Ovary (tissue), 9 donors: Measurements from ENCODE around the gene UBE3C. TPM values are rescaled to one million over a fixed set of nuclear protein-coding genes. Genes with fewer than 3 reads are reported as not detected.

Experiments used
- DNase-seq, 5 donors: peaks; one replicate each; pipeline ENCODE4 v3.0.0-alpha.2; 2019 to 2020
- H3K27ac ChIP-seq, 2 donors: fragments of 200-600 bp; one replicate each; pipeline versions ENCODE4 v1.5.1 to v1.8.0; 2019 to 2022
- H3K27me3 ChIP-seq: fragments of 200-600 bp; one replicate; pipeline ENCODE4 v1.8.0; 2022
- H3K36me3 ChIP-seq: fragments of 200-600 bp; sonication (generic); one replicate; pipeline ENCODE4 v1.5.1; 2019
- H3K4me1 ChIP-seq: one replicate; pipeline ENCODE4 v1.8.1; 2013; ENCODE audit warnings: mild to moderate bottlenecking, moderate library complexity; ENCODE audit not compliant: insufficient read depth
- H3K4me3 ChIP-seq: fragments of 200-600 bp; sonication (generic); one replicate; pipeline ENCODE4 v1.5.1; 2017
- H3K9me3 ChIP-seq, 2 donors: fragments of 200-600 bp in 1 of 2; sonication (generic) in 1 of 2; one replicate each; pipeline versions ENCODE4 v1.5.1 to v1.8.1; 2013 to 2019; ENCODE audit warnings: mild to moderate bottlenecking in 1 of 2, moderate library complexity in 1 of 2
- EP300 ChIP-seq: sonication (generic); formaldehyde crosslinking; IDR thresholded peaks from one replicate; pipeline ENCODE4 v1.6.1; 2017; ENCODE audit warnings: antibody characterized with exemption
- POLR2A ChIP-seq: fragments of 450-650 bp; IDR thresholded peaks from one replicate; pipeline ENCODE4 v1.6.1; 2017; ENCODE audit warnings: antibody characterized with exemption, mild to moderate bottlenecking, moderate library complexity
- WGBS, 3 donors: extraction: QIAGEN DNeasy Blood & Tissue Kit in 1 of 3; methylation state at CpG; one replicate each; pipeline versions ENCODE4 v1.1.5 to v1.1.7; 2013 to 2017; 5-methylcytosine and 5-hydroxymethylcytosine counted together
- intact Hi-C, 4 donors: fragments of 100-400 bp; cut with DNase I; formaldehyde crosslinking; loops; one replicate each; pipeline versions ENCODE4 v1.11.0 to v1.15.1; 2022 to 2023
- polyA plus RNA-seq, 2 donors: library from polyadenylated mRNA; stranded (reverse); fragments of 200-250 nt in 1 of 2; fragments of 350-450 nt in 1 of 2; fragmentation: Illumina TruSeq in 1 of 2; extraction: RNeasy Lipid Tissue Mini Kit (QIAGEN cat#74804) in 1 of 2; gene quantifications; one replicate each; pipeline ENCODE4 v1.2.3, GENCODE V29; 2013 to 2014
- total RNA-seq, 7 donors: library from RNA; depleted of rRNA in 2 of 7; stranded (reverse); fragments of >200 nt in 2 of 7; fragmentation: NEBNext Ultra II Directional in 3 of 7; extraction: Animal tissue kit (Norgen Biotek cat#: 25700) in 3 of 7; gene quantifications; one replicate each; pipeline versions ENCODE4 v1.1.0 to v1.2.4, GENCODE V29; 2016 to 2023
- TF ChIP-seq, protein P1 (sequence below), 3 donors: fragments of 450-650 bp in 2 of 3; fragments of 200-600 bp in 1 of 3; IDR thresholded peaks; one replicate each; pipeline versions ENCODE4 v1.5.1 to v1.8.0; 2016 to 2022; ENCODE audit warnings: antibody characterized with exemption in 3 of 3, mild to moderate bottlenecking in 1 of 3
- donor health status: DM: no; HTN: no; CAD: no; lungs with moderate emphysema.
- donor health status: DM: no; HTN: no; CAD: no.
- donor health status: Bipolar disorder and iron deficiency.
- donor health status: DM: yes; HTN: yes; CAD: no.
- donor health status: DM: no; HTN: no; CAD: no.
- donor health status: DM: yes; HTN: yes; CAD: no.

UBE3C gene
- total and polyA plus RNA-seq, 9 donors = 21.5 to 62.7 (median 45.4) TPM

DNA sequence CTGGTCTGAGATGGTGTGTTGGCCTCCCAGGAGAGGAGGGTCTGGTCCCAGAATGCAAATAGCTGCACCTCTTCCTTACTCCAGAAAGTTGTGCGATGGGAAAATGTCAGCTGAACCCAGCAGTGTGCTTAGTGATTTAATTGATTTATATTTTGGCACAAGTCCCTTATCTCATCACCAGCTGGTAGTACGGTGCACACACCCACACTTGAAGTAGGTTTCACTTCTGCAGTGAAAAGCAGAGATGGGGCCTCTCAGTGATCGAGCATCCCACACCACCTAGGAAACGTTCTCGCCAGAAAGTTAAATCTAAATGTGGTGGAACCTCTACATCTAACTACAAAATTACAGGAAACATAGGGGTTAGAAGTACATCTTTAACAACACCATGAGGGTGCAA is 80.4 kb downstream of the UBE3C start:
- no peak for DNase-seq
- H3K27me3 ChIP-seq = no peaks in the 10 kb centered on the region
- intact Hi-C loops = no loop called here
- H3K9me3 ChIP-seq = no peaks in the 10 kb centered on the region
- no peak overlapping the region for H3K4me3 ChIP-seq
- TF ChIP-seq POLR2A (no peak), EP300 (no peak)
- TF ChIP-seq, protein P1, sequence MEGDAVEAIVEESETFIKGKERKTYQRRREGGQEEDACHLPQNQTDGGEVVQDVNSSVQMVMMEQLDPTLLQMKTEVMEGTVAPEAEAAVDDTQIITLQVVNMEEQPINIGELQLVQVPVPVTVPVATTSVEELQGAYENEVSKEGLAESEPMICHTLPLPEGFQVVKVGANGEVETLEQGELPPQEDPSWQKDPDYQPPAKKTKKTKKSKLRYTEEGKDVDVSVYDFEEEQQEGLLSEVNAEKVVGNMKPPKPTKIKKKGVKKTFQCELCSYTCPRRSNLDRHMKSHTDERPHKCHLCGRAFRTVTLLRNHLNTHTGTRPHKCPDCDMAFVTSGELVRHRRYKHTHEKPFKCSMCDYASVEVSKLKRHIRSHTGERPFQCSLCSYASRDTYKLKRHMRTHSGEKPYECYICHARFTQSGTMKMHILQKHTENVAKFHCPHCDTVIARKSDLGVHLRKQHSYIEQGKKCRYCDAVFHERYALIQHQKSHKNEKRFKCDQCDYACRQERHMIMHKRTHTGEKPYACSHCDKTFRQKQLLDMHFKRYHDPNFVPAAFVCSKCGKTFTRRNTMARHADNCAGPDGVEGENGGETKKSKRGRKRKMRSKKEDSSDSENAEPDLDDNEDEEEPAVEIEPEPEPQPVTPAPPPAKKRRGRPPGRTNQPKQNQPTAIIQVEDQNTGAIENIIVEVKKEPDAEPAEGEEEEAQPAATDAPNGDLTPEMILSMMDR (IDR thresholded peaks at IDR 0.05) = no peak
- H3K4me1 ChIP-seq = no peaks in the 10 kb centered on the region
- H3K27ac ChIP-seq = no peak overlapping the region
- 53 to 61% (median 60%) methylated on average over 5 of the region's 5 CpGs for WGBS, 3 donors
- no peaks in the 10 kb centered on the region for H3K36me3 ChIP-seq

DNA sequence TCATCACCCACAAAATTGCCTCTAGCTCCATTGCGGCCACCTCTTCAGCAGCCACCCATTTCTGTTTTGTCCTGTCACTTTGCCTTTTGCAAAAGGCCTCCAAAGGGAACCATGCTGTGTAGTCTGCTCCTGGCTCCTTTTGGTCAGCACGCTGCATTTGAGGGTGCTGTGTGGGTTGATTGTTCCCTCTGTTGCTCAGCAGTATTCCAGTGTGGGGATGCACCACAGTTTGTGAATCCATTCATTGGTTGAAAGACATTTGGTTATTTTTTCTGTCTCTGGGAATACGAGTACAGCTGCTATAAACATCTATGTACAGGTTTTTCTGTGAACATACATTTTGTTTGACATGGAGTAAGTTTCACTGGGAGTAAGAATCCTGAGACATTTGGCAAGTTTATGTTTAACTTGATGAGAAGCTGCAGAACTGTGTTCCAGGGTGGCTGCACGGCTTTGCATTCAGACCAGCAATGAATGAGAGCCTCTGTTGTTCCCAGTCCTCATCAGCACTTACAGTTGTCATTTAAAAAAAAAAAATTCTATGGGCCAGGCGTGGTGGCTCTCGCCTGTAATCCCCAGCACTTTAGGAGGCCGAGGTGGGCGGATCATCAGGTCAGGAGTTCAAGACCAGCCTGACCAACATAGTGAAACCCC is 82.3 kb downstream of the UBE3C start:
- 88 to 93% (median 90%) methylated on average over 8 of the region's 8 CpGs for WGBS, 3 donors
- H3K27ac ChIP-seq = no peak overlapping the region
- H3K9me3 ChIP-seq = no peaks in the 10 kb centered on the region
- H3K27me3 ChIP-seq = no peaks in the 10 kb centered on the region
- TF ChIP-seq POLR2A (no peak), EP300 (no peak)
- TF ChIP-seq, protein P1 (IDR thresholded peaks at IDR 0.05) = no peak
- H3K4me1 ChIP-seq = no peaks in the 10 kb centered on the region
- intact Hi-C loops = no loop called here
- H3K36me3 ChIP-seq = no peaks in the 10 kb centered on the region
- no peak for DNase-seq
- no peak overlapping the region for H3K4me3 ChIP-seq

DNA sequence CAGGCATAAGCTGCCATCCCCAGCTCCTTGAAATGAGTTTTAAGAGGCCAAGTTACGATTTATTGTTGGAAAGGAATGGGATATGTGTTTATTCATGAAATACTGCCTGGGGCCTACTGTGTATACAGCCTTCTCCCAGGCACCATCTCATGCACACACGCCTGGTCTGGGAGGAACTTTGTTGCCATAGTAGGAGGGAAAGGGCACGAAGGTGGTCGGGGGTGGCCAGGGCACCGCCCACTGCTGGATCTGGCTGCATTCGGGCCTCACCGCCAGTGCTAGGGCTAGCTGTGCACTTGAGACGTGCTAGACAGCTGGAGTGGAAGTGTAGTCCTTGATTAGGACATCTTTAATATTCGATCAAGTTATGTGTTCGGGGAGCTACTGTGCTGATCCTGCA is 84.0 kb downstream of the UBE3C start:
- no peaks in the 10 kb centered on the region for H3K27me3 ChIP-seq
- intact Hi-C loops = no loop called here
- TF ChIP-seq EP300 = no peak
- TF ChIP-seq, protein P1 (IDR thresholded peaks at IDR 0.05) = no peak
- H3K4me3 ChIP-seq = no peak overlapping the region
- WGBS, 3 donors = 72 to 79% (median 77%) methylated on average over 10 of the region's 10 CpGs
- no peaks in the 10 kb centered on the region for H3K9me3 ChIP-seq
- DNase-seq = no peak
- no peaks in the 10 kb centered on the region for H3K4me1 ChIP-seq
- H3K27ac ChIP-seq = no peak overlapping the region
- H3K36me3 ChIP-seq = no peaks in the 10 kb centered on the region

DNA sequence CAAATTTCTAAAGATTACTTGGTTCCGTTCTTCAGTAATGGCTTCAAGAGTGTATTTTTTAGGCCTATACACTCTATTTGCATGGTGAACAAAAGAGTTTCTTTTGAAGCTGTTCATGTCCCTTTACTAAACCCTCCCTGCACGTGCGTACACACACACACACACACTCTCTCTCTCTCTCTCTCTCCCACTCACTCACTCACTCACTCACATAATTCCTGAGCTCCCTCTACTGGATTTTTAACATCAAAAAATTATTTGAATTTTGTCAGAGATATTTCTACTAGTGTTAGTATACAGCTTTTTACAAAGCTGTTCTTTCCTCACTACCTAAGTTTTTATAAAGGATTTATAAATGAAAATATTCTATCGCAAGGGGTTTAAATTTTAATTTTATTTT is 85.9 kb downstream of the UBE3C start:
- Histone ChIP-seq H3K27ac (no peak overlapping the region), H3K4me1 (no peaks in the 10 kb centered on the region), H3K4me3 (no peak overlapping the region), H3K9me3 (no peaks in the 10 kb centered on the region), H3K36me3 (no peaks in the 10 kb centered on the region), H3K27me3 (no peaks in the 10 kb centered on the region)
- TF ChIP-seq POLR2A (no peak), EP300 (no peak)
- TF ChIP-seq, protein P1 (IDR thresholded peaks at IDR 0.05) = no peak
- no peak for DNase-seq
- WGBS, 3 donors = 50 to 58% (median 56%) methylated on average over 4 of the region's 4 CpGs
- intact Hi-C loops = no loop called here
